Left ventricle myocardium inferior (tissue), 1 donor: ENCODE data around the gene JAK3. TPM values are rescaled to one million over a fixed set of nuclear protein-coding genes. Genes with fewer than 3 reads are reported as not detected.
"Not testable (repeated sequence)": the region's sequence is repeated elsewhere in the genome, so short reads cannot be mapped to it uniquely, and the experiment has no call there.

Experiments
- DNase-seq: peaks from one replicate; pipeline ENCODE4 v3.0.0-alpha.2; 2020
- H3K27ac ChIP-seq: fragments of 200-600 bp; replicated peaks from 2 replicates; pipeline ENCODE4 v1.8.0; 2021
- H3K27me3 ChIP-seq: fragments of 200-600 bp; 2 replicates; pipeline ENCODE4 v1.8.0; 2021; ENCODE audit warnings: low read depth
- H3K36me3 ChIP-seq: fragments of 200-600 bp; 2 replicates; pipeline ENCODE4 v1.8.0; 2021
- H3K4me1 ChIP-seq: fragments of 200-600 bp; 2 replicates; pipeline ENCODE4 v1.8.0; 2021
- H3K4me3 ChIP-seq: fragments of 200-600 bp; 2 replicates; pipeline ENCODE4 v1.8.0; 2021; ENCODE audit warnings: mild to moderate bottlenecking, moderate library complexity
- H3K9me3 ChIP-seq: fragments of 200-600 bp; replicated peaks from 2 replicates; pipeline ENCODE4 v1.8.0; 2021
- CTCF ChIP-seq: fragments of 200-600 bp; IDR thresholded peaks from 2 replicates; pipeline ENCODE4 v1.8.0; 2021; ENCODE audit warnings: antibody characterized with exemption, mild to moderate bottlenecking, borderline replicate concordance
- intact Hi-C: fragments of 100-400 bp; cut with micrococcal nuclease; formaldehyde crosslinking; loops from one replicate; pipeline ENCODE4 v1.11.0; 2022
- total RNA-seq: library from RNA; stranded (reverse); fragmentation: NEBNext Ultra II Directional; extraction: Animal tissue kit (Norgen Biotek cat#: 25700); gene quantifications from one replicate; pipeline ENCODE4 v1.2.1, GENCODE V29; 2021
- donor health status: DM: no; HTN: yes; CAD: no; lungs with severe emphysema.

The JAK3 gene
- total RNA-seq, 1 donor from 2014 or later: 1.7 TPM

DNA sequence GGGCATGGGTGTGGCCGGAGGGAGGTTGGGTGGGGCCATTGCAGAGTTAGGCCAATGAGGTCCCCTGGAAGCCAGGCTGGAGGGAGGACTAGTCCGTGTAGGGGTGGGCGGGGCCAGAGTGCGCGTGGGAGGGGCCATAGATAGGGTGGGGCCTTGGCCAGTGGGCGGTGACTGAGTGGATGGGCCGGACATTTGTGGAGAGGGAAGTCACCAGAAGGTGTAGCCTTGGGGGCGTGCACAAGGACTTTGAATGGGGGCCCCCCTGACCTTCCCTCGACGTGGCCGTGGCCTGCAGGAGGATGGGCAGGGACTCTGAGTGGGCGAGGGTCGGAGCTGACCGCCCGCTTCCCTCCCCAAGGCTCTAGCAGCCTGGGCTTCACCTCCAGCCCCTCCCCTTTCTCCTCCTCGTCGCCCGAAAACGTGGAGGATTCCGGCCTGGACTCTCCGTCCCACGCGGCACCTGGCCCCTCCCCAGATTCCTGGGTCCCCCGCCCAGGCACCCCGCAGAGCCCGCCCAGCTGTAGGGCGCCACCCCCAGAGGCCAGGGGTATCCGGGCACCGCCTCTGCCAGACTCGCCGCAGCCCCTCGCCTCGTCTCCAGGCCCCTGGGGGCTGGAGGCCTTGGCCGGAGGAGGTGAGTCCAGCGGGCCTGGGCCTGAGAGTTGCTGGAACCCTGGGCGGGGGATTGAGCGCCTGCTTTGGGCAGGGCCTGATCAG lies 69.4 kb downstream of the JAK3 start:
- Histone ChIP-seq H3K9me3 (no peaks in the 10 kb centered on the region), H3K4me1 (peaks cover 10% of the 10 kb centered on the region), H3K27ac (no peak overlapping the region), H3K4me3 (peak overlapping the region; percentile 25), H3K36me3 (no peaks in the 10 kb centered on the region), H3K27me3 (peaks cover 78% of the 10 kb centered on the region)
- TF ChIP-seq CTCF: no peak
- intact Hi-C loops: no loop called here
- peak; percentile 50 for DNase-seq

- intact Hi-C loops, H3K4me3 ChIP-seq, H3K36me3 ChIP-seq, H3K27ac ChIP-seq, DNase-seq, H3K9me3 ChIP-seq: not testable (repeated sequence)
- Histone ChIP-seq H3K4me1 (peaks cover 10% of the 10 kb centered on the region), H3K27me3 (peaks cover 78% of the 10 kb centered on the region)
Measured at GRCh38 chr19:17777840-17778239, 69.9 kb downstream of the JAK3 start.

DNA sequence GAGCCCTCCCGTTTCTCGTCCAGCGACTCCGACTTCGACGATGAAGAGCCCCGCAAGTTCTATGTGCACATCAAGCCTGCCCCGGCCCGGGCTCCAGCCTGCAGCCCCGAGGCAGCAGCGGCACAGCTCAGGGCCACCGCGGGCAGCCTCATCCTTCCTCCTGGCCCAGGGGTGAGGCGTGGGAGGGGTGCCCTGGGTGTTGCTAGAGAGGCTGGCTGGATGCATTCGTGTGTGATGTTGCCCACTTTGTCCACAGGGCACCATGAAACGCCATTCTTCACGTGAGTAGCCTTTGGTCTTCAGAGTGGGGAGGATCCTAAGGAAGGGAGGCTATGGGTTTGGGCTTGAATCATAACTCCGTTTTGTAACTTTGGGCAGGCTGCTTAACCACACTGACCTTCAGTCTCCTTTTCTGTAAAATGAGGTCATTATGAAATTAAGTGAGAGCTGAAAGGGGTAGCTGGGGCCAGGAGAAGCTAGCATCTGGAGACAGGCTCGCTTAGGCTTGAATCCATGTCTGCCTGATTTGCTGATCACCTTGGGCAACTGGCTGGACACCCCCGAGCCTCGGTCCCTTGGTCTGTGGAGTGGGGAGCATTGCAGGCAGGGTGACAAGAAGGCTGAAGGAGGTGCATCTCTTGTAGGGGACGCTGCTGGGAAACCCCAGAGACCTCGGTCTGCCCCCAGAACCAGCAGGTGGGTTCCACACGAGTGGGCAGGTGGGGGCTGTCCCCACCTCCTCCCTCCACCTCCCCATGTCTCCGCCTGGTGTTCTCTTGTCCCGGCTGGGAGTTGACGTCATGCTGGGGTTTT lies 71.6 kb downstream of the JAK3 start:
- H3K27ac ChIP-seq: no peak overlapping the region
- no peak for DNase-seq
- no peak overlapping the region for H3K4me3 ChIP-seq
- no peak for TF ChIP-seq CTCF
- no peaks in the 10 kb centered on the region for H3K36me3 ChIP-seq
- intact Hi-C loops: no loop called here
- no peaks in the 10 kb centered on the region for H3K9me3 ChIP-seq
- peaks cover 65% of the 10 kb centered on the region for H3K27me3 ChIP-seq
- H3K4me1 ChIP-seq: peaks cover 10% of the 10 kb centered on the region

DNA sequence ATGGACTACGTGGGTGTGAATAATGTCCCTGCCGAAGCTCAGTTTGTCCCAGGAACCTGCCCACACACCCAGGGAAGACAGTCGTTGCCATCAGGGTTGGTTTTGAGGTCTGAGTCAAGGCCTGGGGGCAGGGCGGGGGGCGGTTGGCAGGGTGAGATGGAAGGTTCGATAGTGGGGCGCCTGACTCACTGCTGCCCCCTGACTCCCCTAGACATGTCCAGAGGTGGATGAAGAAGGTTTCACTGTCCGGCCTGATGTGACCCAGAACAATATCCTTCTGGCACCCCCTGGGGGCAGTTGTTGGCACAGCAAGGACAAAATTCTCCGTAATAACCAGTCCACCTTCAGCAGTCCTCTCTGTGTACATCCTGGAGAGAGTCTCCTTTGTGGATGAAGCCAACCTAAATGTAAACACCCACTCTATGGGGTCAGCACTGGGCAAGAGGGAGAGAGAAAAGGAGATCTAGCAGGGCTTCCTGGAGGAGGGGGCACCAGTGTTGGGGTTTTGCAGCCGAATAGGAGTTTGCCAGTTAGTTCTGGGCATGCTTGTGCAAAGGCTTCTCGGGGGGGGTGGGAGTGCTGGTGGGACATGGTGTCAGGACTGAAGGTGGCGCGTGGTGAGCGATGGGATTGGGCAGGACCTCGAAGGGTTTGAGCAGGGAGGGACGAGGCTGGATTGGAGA lies 72.4 kb downstream of the JAK3 start:
- H3K27me3 ChIP-seq: peaks cover 61% of the 10 kb centered on the region
- no peak overlapping the region for H3K4me3 ChIP-seq
- no peaks in the 10 kb centered on the region for H3K9me3 ChIP-seq
- H3K27ac ChIP-seq: no peak overlapping the region
- TF ChIP-seq CTCF: peak; percentile 43
- intact Hi-C loops: no loop called here
- no peaks in the 10 kb centered on the region for H3K36me3 ChIP-seq
- DNase-seq: no peak
- peaks cover 10% of the 10 kb centered on the region for H3K4me1 ChIP-seq

Other genes starting within 250 kb of the JAK3 start
- gene UNC13A, start 159.6 kb downstream of the JAK3 start, total RNA-seq: 0.05 TPM
- gene MAP1S, start 128.5 kb downstream of the JAK3 start, total RNA-seq: 21.4 TPM
- gene FCHO1, start 96.5 kb downstream of the JAK3 start, total RNA-seq: 0.71 TPM
- gene B3GNT3, start 52.8 kb downstream of the JAK3 start, total RNA-seq: not detected
- gene INSL3, start 26.5 kb downstream of the JAK3 start, total RNA-seq: not detected
- 767 TPM for gene RPL18A, start 11.9 kb upstream of the JAK3 start, total RNA-seq
- gene SLC5A5, start 24.0 kb upstream of the JAK3 start, total RNA-seq: not detected
- gene CCDC124, start 85.0 kb upstream of the JAK3 start, total RNA-seq: 87.4 TPM
- 0.38 TPM for gene KCNN1, start 119.1 kb upstream of the JAK3 start, total RNA-seq
- gene ARRDC2, start 160.2 kb upstream of the JAK3 start, total RNA-seq: 16.6 TPM
- gene IL12RB1, start 239.0 kb upstream of the JAK3 start, total RNA-seq: 0.44 TPM
- gene MAST3, start 249.8 kb upstream of the JAK3 start, total RNA-seq: 4.6 TPM